Keratinocyte (primary cell): Measurements from ENCODE around the gene DCAF11. TPM values are rescaled to one million over a fixed set of nuclear protein-coding genes. Genes with fewer than 3 reads are reported as not detected.

Experiments
- DNase-seq: peaks from one replicate; pipeline ENCODE4 v3.0.0-alpha.2; 2011; ENCODE audit warnings: low read depth, missing footprints, low spot score
- FAIRE-seq: peaks from 2 replicates; lab custom pipeline; 2011; peaks lifted over from hg19 to GRCh38; lab: Jason Lieb, UNC
- H2AFZ ChIP-seq: 2 replicates; pipeline ENCODE4 v1.6.0; 2012; ENCODE audit warnings: low read length, control low read depth, inconsistent platforms; ENCODE audit not compliant: control insufficient read depth
- H3K27ac ChIP-seq: 2 replicates; pipeline ENCODE4 v1.5.1; 2011; ENCODE audit warnings: low read length; ENCODE audit not compliant: control insufficient read depth, insufficient read depth
- H3K27me3 ChIP-seq: 3 replicates; pipeline ENCODE4 v1.6.0; 2011; ENCODE audit warnings: low read length; ENCODE audit not compliant: control insufficient read depth, insufficient read depth; ENCODE audit errors: extremely low read depth
- H3K36me3 ChIP-seq, 2 experiments: 2 replicates in 1 of 2; 3 replicates in 1 of 2; pipeline ENCODE4 v1.5.1; 2011; ENCODE audit warnings: low read length in 2 of 2, mild to moderate bottlenecking in 1 of 2; ENCODE audit not compliant: control insufficient read depth in 2 of 2, insufficient read depth in 2 of 2; ENCODE audit errors: extremely low read depth in 1 of 2
- H3K4me1 ChIP-seq: 3 replicates; pipeline ENCODE4 v1.5.1; 2011; ENCODE audit warnings: low read length; ENCODE audit not compliant: control insufficient read depth, insufficient read depth; ENCODE audit errors: extremely low read depth
- H3K4me2 ChIP-seq: 3 replicates; pipeline ENCODE4 v1.6.0; 2011; ENCODE audit warnings: low read depth, low read length; ENCODE audit not compliant: control insufficient read depth, insufficient read depth; ENCODE audit errors: extremely low read depth
- H3K4me3 ChIP-seq, 3 experiments: fragments of 200-600 bp in 1 of 3; sonication (generic) in 1 of 3; 2 replicates in 2 of 3; 3 replicates in 1 of 3; pipeline ENCODE4 v1.5.1; 2011 to 2016; ENCODE audit warnings: low read length in 3 of 3, mild to moderate bottlenecking in 3 of 3, control low read depth in 2 of 3, inconsistent platforms in 1 of 3, low read depth in 1 of 3, mixed read lengths in 1 of 3, mixed run types in 1 of 3, moderate library complexity in 1 of 3; ENCODE audit not compliant: control insufficient read depth in 2 of 3, insufficient read depth in 2 of 3; ENCODE audit errors: extremely low read depth in 1 of 3
- H3K79me2 ChIP-seq: 2 replicates; pipeline ENCODE4 v1.6.0; 2012; ENCODE audit warnings: low read length; ENCODE audit not compliant: control insufficient read depth, insufficient read depth
- H3K9ac ChIP-seq: 3 replicates; pipeline ENCODE4 v1.6.0; 2011; ENCODE audit warnings: low read length; ENCODE audit not compliant: control insufficient read depth, insufficient read depth; ENCODE audit errors: extremely low read depth
- H3K9me1 ChIP-seq: 3 replicates; pipeline ENCODE4 v1.6.0; 2011; ENCODE audit warnings: low read length; ENCODE audit not compliant: control insufficient read depth, insufficient read depth; ENCODE audit errors: extremely low read depth
- H3K9me3 ChIP-seq: 2 replicates; pipeline ENCODE4 v1.5.1; 2012; ENCODE audit warnings: low read depth, low read length; ENCODE audit not compliant: control insufficient read depth
- H4K20me1 ChIP-seq: 3 replicates; pipeline ENCODE4 v1.6.0; 2011; ENCODE audit warnings: low read length; ENCODE audit not compliant: control insufficient read depth, insufficient read depth; ENCODE audit errors: extremely low read depth
- CTCF ChIP-seq, 3 experiments: IDR thresholded peaks in 1 of 3; conservative IDR thresholded peaks in 1 of 3; optimal IDR thresholded peaks in 1 of 3; 2 replicates in 2 of 3; 3 replicates in 1 of 3; pipeline versions ENCODE3 to v1.5.1; 2011; ENCODE audit warnings: low read length in 3 of 3, mild to moderate bottlenecking in 3 of 3, moderate library complexity in 2 of 3, control low read depth in 1 of 3, inconsistent platforms in 1 of 3; ENCODE audit not compliant: insufficient read depth in 2 of 3; ENCODE audit errors: extremely low read depth in 1 of 3
- EZH2 ChIP-seq: IDR thresholded peaks from one replicate; pipeline ENCODE4 v1.6.1; 2012; ENCODE audit warnings: inconsistent platforms, mild to moderate bottlenecking, low read length, moderate library complexity
- dilution Hi-C: fragments of 300-500 bp; cut with MboI; formaldehyde crosslinking; loops from one replicate; pipeline ENCODE4 v1.7.0; 2020; ENCODE audit warnings: low sequenced_read_pairs; ENCODE audit not compliant: extremely low pct_ligation_motif_present
- polyA plus RNA-seq, 5 experiments: library from polyadenylated mRNA; depleted of rRNA in 3 of 5; stranded (reverse) in 3 of 5; stranded (forward) in 1 of 5; unstranded in 1 of 5; fragments of >200 nt; gene quantifications; 1 replicate in 1 of 5; 2 replicates in 3 of 5; 3 replicates in 1 of 5; pipeline versions ENCODE4 v1.2.1 to v1.2.3, GENCODE V29; 2011 to 2012; ENCODE audit warnings: missing spikeins in 2 of 5, low read depth in 1 of 5, low replicate concordance in 1 of 5

Gene DCAF11
- polyA plus RNA-seq, 1 donor (not counting 4 experiments of a cell fraction or from before 2014, with no cell fraction given): 25.9 TPM

DNA sequence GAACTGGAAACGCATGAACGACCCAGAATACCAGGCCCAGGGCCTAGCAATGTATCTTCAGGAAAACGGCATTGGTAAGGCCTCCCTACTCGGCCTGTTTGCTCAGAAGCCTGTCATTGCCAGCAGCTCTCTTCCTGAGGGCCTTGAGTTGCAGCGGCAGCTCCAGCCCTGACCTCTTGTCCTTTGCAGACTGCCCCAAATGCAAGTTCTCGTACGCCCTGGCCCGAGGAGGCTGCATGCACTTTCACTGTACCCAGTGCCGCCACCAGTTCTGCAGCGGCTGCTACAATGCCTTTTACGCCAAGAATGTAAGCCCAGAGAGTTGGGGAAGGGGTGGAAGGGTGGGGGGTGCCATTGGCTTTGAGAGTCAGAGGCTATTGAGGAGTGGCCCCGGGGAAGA, 42.8 kb downstream of the DCAF11 start:
- no peak overlapping the region for H3K9ac ChIP-seq
- H3K9me1 ChIP-seq: no peaks in the 10 kb centered on the region
- H3K79me2 ChIP-seq: peaks cover 13% of the 10 kb centered on the region
- no peaks in the 10 kb centered on the region for H3K27me3 ChIP-seq
- H2AFZ ChIP-seq: no peak overlapping the region
- H3K4me1 ChIP-seq: peaks cover 16% of the 10 kb centered on the region
- no peak for FAIRE-seq
- no peak overlapping the region for H3K4me3 ChIP-seq
- peaks cover 36 to 48% of the 10 kb centered on the region in 2 experiments for H3K36me3 ChIP-seq
- TF ChIP-seq EZH2 (no peak), CTCF (optimal IDR thresholded peaks at IDR 0.05 in 1 of 3, IDR thresholded peaks at IDR 0.05 in 1 of 3, conservative IDR thresholded peaks at IDR 0.05 in 1 of 3; ENCODE audit: extremely low read depth in 1 of 3, insufficient read depth in 2 of 3, low read length in 3 of 3) (no peak)
- no peak overlapping the region for H3K4me2 ChIP-seq
- dilution Hi-C loops: no loop called here
- H4K20me1 ChIP-seq: no peaks in the 10 kb centered on the region
- no peak overlapping the region for H3K27ac ChIP-seq
- DNase-seq: no peak
- no peaks in the 10 kb centered on the region for H3K9me3 ChIP-seq

DNA sequence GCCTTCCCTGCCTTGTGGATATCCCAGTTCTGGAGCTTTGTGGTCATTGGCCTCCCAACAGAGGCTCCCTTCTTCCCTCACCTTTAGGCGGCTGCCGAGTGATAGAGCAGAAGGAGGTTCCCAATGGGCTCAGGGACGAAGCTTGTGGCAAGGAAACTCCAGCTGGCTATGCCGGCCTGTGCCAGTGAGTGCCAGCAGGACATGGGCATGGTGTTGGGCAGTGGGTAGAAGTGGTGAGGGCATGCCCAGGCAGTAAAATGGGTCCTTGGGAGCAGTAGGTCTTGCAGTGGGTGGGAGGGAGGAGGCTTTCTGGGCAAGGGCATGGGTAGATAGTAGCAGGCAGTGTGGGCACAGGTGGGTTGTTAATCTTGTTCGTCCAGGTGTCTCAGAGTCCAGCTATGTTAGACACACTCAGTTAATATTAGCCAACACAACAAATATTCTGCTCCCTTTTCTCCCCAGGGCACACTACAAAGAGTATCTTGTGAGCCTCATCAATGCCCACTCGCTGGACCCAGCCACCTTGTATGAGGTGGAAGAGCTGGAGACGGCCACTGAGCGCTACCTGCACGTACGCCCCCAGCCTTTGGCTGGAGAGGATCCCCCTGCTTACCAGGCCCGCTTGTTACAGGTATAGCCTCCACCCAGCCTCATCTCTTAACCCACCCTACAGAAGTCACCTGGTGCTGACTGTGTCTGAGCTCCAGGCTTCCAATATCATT, 45.4 kb downstream of the DCAF11 start:
- TF ChIP-seq CTCF (optimal IDR thresholded peaks at IDR 0.05 in 1 of 3, IDR thresholded peaks at IDR 0.05 in 1 of 3, conservative IDR thresholded peaks at IDR 0.05 in 1 of 3; ENCODE audit: extremely low read depth in 1 of 3, insufficient read depth in 2 of 3, low read length in 3 of 3) (no peak), EZH2 (no peak)
- no peak overlapping the region for H3K9ac ChIP-seq
- no peaks in the 10 kb centered on the region for H3K9me3 ChIP-seq
- peaks cover 52 to 60% of the 10 kb centered on the region in 2 experiments for H3K36me3 ChIP-seq
- H2AFZ ChIP-seq: no peak overlapping the region
- H3K27me3 ChIP-seq: no peaks in the 10 kb centered on the region
- H4K20me1 ChIP-seq: no peaks in the 10 kb centered on the region
- FAIRE-seq (no peak), DNase-seq (no peak)
- dilution Hi-C loops: no loop called here
- H3K4me2 ChIP-seq: no peak overlapping the region
- peaks cover 29% of the 10 kb centered on the region for H3K4me1 ChIP-seq
- H3K9me1 ChIP-seq: no peaks in the 10 kb centered on the region
- H3K27ac ChIP-seq: no peak overlapping the region
- peaks cover 32% of the 10 kb centered on the region for H3K79me2 ChIP-seq
- no peak overlapping the region for H3K4me3 ChIP-seq
